ENCODE data around the gene TBC1D21.

Gene TBC1D21, protein sequence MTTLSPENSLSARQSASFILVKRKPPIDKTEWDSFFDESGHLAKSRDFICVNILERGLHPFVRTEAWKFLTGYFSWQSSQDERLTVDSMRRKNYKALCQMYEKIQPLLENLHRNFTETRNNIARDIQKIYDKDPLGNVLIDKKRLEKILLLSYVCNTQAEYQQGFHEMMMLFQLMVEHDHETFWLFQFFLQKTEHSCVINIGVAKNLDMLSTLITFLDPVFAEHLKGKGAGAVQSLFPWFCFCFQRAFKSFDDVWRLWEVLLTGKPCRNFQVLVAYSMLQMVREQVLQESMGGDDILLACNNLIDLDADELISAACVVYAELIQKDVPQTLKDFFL

DNA sequence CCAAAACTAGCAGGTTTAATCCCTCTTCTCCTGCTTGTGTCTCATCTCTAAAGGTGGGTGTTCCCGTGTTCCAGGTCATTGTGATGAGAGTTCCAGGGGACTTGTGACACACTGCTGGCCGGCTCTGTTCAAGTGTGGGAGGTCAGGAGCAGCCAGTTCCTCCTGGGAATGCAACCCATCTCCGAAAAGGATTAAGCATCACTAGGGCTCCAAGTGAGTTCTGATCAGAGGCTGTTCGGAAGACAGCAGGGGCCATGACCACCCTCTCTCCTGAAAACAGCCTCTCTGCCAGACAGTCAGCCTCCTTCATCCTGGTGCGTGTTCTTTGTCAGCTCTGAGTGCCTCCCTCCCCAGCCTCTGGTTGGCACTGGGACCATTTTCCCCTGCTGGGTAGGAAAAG, at the start of gene TBC1D21:
Gene TBC1D21, plus strand, starts transcription at position 109 of the 400 bp plus-strand sequence. Its CDS starts 146 bp downstream, at position 255.
- DNase-seq, result no peak

DNA sequence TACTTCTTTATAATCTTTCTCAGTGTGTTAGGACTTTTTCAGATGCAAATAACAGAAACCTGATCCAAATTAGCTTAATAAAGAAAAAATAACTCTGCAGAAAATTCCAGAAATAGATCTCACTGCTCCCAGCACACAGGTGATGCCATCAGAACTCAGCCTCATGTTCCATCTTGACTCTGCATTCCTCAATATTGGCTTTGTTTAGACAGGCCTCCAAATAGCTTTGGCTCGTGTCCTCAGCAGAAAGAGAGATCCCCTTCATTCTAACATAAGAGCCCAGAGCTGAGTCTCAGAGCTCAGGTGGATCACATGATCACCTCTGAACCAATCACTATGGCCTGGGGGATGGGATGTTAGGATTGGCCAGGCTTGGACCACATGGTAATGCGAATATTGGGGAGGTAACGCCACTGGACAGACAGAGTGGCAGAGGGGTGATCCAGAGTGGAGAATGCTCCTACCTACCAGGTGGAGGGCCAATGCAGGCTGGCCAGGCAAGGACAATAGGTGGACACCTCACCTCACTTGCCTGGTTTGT, 46.6 kb upstream of the TBC1D21 start:
- DNase-seq, result no peak

DNA sequence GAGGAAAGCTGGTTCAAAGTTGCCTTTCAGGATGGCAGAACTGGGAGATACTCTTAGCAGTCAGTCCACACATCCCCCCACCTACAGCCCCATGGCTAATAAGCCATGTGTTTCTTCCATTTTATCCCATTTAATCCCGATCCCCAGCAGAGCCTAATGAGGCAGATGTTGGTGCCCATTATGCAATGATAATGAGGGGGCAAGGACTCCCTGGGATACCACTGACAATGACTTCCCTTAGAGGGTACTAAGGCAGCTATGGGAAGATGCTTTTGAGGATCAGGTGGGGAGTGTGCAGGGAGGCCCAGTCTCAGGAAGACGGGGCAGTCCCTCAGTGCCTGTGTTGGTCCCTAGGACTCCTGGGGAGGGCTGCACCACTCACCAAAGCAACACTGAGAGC, 43.8 kb upstream of the TBC1D21 start:
- DNase-seq, result no peak

DNA sequence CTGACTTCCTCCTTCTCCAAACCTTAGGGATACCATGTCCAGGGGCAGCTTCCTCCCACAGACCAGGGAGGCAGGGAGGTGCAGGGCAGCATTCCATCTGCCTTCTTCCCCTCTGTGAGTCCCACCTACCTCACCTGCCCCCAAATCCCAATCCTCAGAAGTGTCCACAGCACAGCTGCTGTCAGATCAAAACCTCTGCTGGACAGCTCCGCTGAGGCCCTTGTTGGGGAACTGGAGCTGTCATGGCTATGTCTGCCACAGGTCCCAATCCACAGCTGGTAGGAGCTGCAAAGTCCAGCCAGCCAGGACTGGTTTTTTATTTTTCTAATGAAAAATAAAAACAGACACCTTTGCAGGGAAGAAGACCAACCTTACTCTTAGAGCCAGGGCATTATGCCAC, 40.7 kb upstream of the TBC1D21 start:
- no peak for DNase-seq

DNA sequence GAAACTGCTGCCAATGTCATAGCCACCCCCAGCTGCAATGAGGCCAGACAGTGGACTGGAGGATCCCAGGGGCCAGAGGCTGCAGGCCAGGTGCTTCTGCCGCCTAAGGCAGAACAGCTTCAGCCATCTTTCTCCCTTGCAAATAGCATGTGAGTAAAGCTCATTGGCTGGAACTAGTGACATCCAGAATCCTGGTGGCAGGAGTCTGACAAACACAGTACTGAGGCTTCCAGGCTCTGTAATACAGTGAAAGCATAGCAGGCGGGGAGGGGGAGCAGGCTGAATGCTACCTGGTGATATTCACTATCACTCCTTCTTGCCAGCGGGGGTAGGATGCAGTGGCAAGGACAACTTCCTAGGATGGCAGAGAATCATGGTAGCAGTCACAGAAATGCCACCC, 36.5 kb upstream of the TBC1D21 start:
- DNase-seq, result no peak

DNA sequence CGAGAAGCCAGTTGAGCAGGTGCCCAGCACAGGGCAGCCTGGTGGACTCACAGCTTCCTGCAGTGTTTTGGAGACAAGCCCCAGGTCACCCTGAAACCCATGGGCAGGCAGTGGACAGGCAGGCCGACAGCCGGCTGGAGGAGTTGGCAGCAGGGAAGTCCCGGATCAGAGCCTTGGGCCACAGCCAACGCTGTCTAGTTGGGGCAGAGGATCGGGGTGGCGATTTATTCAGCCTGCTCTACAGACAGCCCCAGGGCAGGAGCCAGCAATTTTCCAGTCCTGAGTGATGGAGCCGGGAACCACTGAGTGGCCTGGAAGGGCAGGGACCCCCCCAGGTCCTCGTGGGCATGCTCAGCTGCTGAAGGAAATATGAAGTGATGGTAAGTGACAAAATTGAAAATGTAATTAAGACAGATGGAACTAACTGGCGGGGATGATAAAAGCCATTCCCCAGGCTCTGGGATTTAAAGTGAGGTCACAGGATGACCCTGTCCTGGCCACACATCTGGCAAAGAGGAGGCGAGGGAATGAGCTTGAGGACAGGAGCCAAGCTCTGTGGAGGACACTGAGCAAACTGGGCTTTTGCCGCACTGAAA, 34.4 kb upstream of the TBC1D21 start:
- no peak for DNase-seq

DNA sequence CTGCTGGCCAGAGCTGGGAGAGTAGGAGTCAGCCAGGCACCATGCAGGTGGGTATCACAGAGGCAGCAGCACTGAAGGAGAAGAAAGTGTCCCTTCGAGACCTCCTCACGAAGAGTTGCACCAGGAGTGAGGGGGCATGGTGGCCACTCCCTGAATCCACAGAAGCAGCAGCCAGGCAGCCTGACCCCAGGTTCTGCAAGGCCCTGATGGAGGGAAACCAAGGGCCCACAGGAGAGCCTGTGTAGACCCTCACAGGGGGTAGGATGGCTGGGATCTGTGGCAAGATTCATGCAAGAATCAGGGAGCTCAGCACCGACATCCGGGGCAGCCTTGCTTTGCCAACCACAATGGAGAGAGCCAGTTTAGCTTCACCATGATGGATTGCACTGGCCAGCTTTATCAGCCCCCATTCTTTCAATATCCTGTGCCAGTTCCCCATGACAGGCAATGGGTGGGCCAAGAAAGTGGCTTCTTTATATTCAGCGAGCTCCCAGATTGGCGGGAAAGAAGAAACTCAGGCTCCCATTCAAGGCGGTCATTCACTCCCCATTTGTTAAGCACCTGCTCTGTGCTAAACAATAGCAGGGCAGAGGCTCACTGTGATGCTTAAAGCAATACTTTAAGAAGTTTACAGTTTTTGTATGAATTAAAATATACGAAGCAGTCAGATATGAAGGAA, 33.5 kb upstream of the TBC1D21 start:
- DNase-seq, result no peak

DNA sequence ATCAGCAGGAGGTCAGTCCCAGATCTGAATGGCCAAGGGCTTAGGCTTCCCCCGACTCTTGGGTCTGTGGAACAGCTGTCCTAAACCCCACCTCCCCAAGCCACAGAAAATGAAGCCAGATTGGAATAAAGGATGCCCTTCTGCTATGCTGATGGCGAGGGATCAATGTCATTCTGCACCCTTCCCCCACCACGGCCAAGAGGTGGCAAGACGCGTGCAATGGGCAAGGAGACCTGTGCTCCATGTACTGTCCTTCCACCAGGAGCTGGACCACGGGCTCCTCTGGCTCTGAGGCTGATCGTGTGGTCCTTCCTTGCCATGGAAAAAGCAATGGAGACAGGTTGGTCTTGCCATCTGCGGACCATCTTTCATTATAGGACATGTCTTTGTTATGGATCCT, 32.6 kb upstream of the TBC1D21 start:
- DNase-seq, result no peak

DNA sequence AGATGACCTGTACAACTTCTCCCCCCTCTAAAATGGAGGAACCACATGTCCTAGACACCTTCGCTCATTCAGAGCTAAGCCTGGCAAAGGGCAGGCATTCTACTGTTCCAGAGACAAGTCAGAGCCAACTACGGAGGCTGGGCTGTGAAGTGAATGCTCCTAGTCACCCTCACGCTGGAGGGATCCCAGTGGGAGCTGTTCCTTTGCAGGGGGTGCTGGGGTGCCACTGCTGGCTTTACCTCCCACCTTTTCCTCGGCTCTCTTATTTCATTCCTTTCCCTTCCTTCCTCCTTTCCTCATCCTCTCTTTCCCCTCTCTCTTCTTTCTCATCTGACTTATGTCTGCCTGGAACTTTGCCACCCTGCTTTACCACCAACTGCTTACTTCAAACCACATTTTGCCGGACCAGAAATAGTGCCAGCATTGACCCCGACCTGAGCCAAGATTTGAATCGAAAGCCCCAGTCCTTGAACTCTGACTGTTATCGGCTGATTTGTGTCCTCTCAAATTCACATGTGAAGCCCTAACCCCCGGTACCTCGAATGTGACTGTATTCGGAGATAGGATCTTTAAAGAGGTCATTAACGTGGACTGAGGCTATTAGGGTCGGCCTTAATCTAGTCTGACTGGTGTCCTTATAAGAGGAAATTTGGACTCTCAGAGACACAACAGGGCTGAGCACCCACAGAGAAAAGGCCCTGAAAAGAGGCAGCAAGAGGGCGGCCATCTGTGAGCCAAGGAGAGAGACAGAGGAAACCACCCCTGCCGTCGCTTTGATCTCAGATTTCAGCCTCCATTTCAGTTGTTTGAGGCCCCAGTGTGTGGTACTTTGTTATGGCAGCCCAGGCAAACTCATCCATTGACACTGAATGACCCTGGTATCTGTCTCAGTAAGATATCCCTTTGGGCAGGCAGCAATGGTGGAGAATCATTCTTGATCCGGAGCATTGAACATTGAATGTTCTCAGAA, 31.3 kb upstream of the TBC1D21 start:
- no peak for DNase-seq

DNA sequence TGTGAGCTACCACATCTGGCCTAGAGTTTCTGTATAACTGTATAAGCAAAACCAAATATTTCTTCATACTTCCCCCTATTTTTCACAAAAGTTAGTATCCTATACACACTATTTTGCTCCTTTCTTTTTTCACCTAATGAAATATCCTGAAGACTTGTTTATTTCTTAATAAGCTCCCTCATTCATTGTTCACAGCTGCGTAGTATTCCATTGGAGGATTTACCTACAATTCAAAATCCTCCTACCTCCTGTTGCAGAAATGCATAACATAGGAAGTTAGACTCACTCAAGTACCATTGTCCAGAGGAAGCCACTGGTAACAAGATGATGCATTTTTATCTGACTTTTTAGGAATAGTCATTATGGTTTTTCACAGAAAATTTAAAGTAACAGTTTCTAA, 29.6 kb upstream of the TBC1D21 start:
- DNase-seq, result no peak

DNA sequence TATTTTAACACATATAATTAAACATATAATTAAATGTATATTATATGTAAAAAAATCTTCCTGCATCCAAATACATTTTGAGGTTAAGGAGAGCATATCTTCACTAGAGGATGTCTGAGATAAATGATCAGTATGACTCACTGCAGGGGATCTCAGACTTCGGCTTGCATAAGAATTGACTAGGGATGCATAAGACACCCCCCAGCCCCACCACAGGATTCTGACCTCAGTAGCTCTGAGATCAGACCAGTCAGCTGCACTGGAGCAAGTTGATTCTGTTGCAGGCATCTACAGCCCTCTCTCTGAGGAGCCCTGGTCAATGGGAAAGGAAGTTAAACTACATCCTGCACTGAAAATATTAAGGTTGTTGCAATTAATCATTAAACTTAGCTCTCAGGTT, 29.0 kb upstream of the TBC1D21 start:
- DNase-seq, result no peak

DNA sequence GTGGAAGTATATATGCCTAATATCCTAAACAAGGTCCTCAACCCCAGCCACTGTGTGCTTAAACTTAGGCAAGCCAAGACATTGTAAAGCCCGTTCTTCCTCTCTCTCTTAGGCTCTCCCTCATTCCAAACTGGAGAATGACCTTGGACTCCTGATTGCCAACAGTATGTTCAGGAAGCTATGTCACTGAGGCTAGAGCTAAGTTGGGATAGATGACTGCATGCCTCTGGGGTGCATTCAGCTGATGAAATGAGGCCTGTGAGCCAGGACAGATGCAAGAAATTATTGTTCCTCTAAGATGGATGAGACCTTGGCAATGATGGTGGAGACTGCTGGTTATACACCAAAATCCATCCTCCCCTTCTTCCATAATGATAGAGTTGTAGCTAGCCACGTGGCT, 27.9 kb upstream of the TBC1D21 start:
- no peak for DNase-seq

DNA sequence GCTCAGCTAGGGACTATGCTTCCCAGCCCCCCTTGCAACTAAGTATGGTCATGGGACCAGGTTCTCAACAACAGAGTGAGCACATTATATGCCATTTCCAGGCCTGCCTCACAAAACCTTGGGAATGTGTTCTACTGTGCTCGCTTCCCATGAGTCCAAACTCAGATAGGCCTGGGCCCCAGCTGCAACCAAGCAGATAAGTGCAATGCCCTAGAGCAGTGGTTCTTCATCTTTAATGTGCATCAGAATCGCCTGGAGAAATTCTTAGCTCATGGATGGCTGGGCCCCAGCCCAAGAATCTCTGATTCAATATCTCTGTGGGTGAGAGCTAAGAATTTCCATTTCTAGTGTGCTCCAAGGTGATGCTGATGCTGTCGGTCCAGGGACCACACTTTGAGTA, 27.5 kb upstream of the TBC1D21 start:
- DNase-seq, result no peak

DNA sequence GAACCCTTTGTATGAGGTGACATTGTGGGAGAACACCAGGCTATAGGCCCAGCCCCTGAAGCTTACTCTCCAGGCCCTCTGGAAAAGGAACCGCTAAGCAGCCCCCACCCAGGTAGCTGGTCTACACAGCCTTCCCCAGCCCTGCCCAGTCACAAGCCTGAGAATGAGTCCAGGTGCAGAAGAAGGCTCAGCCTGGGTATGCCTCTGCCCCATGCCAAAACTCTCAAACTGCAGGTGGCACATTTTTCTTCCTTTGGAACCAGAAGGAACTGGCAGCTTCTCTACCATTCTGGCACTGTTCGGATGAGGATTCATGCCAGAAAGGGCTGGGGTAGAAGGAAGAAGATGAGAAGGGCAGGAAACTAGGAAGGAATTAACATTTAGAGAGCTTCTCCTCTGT, 23.7 kb upstream of the TBC1D21 start:
- DNase-seq, result no peak

DNA sequence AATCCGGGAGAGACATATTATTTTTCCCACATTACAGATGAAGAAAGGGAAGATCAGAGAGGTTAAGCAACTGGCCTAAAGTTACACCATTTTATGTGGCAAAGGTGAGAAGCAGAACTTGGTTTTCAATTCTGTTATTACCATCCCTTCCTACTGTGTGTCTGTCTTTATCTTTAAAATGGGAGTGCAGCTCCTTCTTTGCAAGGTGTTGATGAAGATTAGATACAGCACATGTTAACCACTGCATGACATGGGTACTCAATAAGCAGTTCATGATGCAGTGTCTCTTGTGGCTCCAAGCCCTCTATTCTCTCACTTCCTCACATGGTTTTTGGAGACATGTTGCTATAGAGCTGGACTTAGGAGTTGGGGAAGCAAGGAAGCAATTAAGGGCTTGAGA, 23.1 kb upstream of the TBC1D21 start:
- DNase-seq, result no peak

DNA sequence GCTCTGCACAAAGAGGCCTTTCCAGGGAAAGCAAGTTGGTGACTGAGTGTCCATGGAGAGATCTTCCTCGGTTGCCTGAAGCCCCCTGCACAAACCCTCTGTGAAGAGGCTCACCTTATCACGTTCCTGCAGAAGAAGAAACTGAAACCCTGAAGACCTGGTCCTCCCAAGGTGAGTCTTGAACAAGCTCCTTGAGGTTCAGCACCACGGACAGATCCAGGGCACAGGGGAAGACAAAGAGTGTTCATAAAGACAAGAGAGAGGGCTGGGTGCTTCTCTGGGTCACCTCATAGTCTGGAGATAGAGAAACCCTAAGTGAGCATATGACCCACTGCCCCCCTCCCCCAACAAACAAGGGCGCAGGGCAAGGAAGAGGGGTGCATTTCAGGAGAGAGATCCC, 21.7 kb upstream of the TBC1D21 start:
- DNase-seq, result peak; percentile 20

DNA sequence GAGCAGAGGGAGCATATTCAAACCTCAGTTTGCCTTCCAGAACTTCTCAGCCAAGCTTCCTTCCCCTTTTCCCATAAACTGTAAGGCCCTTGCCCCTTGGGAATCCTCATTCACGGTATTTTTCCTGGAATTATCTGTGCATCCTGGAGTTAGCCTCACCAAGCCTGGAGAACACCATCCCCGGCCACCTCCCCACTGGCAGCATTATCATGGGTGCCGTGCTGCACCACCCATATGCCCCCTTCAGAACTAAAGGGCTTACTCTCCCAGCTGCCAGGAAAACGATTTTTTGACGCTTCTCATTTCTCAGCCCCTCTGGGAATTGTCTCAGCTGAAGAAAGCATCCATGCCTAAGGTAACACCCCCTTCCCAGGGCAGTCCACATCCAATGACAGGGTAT, 20.9 kb upstream of the TBC1D21 start:
- no peak for DNase-seq

DNA sequence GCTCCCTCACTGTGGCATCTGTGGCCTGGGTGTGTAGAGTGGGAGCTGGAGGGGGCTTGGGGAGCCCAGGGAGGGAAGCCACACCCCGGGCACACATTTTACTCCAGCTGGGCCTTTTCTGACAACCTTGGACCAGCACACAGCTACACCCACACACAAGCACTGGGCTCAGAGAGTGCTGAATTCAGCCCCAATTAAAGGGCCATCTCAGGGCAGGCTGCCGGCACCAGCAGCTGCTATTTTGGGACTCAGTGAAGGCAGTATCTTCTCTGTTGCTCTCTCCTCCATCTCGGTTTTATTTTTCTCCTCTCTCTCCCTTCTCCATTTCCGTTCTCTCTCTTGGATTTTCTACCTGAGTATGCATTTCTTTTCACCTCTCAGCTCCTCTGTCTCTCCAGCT, 19.1 kb upstream of the TBC1D21 start:
- DNase-seq, result no peak

DNA sequence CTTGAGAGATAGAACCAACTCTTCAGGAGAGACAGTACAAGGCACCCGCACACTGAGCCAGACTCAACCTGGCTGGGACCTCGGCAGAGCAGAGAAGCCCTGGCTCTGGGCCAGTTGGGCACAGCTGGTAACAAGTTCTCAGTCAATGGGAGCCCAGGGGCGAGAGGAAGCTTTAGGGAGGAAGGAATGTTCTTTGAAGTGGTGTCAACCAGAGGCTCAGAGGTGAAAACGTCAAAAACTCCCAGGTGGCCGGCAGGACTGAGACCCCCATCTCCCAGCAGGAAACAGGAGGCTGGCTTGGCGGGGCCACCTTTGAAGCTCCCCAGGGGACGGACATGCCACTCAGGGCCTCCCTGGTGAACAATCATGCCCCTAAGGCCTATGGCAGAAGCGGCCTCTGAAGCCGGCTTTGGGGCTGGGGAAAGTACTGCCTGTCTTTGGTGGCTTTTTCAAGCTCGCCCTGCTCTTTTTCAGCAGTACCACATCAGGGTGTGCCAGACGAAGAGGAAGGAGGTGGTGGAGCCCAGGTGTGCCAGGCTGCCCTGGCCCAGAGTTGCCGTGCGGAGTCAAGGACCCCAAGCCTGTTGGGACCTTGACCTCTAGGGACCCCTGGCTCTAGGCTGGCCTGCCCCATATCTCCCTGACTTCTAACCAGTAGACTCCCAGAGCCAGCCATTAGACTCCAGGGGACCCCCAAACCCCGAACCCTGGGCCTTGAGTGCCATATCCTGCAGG, 16.7 kb upstream of the TBC1D21 start:
- no peak for DNase-seq

DNA sequence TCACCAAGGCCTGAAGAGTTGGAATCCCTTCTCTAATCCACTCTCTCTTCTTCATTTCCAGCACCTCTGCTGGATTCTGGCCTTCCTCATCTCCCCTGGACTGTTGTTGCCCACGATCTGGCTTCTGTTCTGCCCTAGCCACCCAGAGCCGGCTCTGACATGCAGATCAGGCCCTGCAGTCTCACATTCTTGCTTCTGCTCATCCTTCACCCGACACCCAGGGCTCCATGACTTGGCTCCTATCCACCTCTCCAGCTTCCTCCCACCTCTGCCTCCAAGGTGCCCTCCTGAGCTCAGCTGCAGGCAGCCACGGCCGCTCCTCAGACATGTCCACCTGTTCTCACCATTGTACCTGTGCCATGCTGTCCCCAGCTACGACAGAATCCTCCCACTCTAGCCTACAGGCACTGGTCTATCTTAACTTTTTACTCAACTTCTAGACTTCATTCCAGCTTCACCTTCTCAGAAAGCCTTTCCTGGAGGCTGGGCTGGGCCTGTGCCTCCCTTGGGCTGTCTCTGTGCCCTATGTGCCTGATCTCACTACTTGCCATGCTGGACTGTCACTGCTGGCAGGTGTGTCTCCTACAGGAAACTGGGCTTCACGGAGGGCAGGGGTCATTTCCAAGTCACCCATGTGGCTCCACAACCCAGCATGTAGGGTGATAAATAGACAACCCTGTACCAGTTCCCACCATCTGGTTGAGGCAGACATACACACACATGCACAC, 16.0 kb upstream of the TBC1D21 start:
- no peak for DNase-seq

DNA sequence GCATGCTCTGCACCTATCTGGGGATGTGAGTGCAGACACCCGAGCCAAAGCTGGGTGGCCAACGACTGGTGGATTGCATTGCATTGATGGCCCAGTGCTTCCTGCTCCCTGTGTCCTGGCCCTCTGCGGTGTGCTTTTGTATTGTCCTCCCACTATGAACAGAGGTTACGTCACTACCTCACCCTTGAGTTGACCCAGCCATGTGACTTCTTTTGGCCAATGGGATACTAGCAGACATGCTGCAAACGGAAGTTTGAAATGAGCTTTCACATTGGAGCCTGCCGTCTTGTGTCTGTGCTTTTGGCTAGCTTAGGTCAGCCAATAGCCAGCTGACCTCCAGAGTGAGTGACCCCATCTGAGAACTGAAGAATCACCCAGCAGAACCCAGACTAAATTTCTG, 15.3 kb upstream of the TBC1D21 start:
- DNase-seq, result no peak
